Erythroblast (primary cell): ENCODE results near the gene SOX12.

ENCODE experiments used
- GATA1 ChIP-seq: IDR thresholded peaks from 2 replicates; pipeline ENCODE4 v1.6.1; 2011; ENCODE audit warnings: low read depth, mild to moderate bottlenecking, control low read depth, low read length, moderate library complexity
- POLR2A ChIP-seq: IDR thresholded peaks from 2 replicates; pipeline ENCODE4 v1.6.1; 2011; ENCODE audit warnings: mild to moderate bottlenecking, low read length

- TF ChIP-seq POLR2A = no peak
- TF ChIP-seq GATA1 = no peak
Measured at GRCh38 chr20:278181-278580, 47.2 kb upstream of the SOX12 start.
